Upper lobe of left lung (tissue), 6 donors: Measurements from ENCODE around the gene ACD. TPM values are rescaled to one million over a fixed set of nuclear protein-coding genes. Genes with fewer than 3 reads are reported as not detected.
A peak's percentile ranks its signal among the peaks of the same experiment; 100 is the strongest.

Experiments
- ATAC-seq, 2 donors: fragments of 200-7000 bp; cut with Tn5 transposase; one replicate each; pipeline ENCODE4 v1.9.1; 2022; ENCODE audit warnings: mild to moderate bottlenecking in 2 of 2, moderate library complexity in 2 of 2; ENCODE audit not compliant: low FRiP score in 2 of 2
- DNase-seq, 2 donors: peaks; one replicate each; pipeline ENCODE4 v3.0.0-alpha.2; 2019 to 2020
- H3K27ac ChIP-seq, 4 donors: fragments of 200-600 bp; sonication (generic); one replicate each; pipeline ENCODE4 v1.5.1; 2016 to 2019
- H3K27me3 ChIP-seq, 4 donors: fragments of 200-600 bp; sonication (generic); one replicate each; pipeline ENCODE4 v1.5.1; 2017 to 2019
- H3K36me3 ChIP-seq, 4 donors: fragments of 200-600 bp; sonication (generic); one replicate each; pipeline ENCODE4 v1.5.1; 2016 to 2019
- H3K4me1 ChIP-seq, 4 donors: fragments of 200-600 bp; sonication (generic); one replicate each; pipeline ENCODE4 v1.5.1; 2018 to 2019
- H3K4me3 ChIP-seq, 4 donors: fragments of 200-600 bp; sonication (generic); one replicate each; pipeline ENCODE4 v1.5.1; 2017 to 2019; ENCODE audit warnings: mild to moderate bottlenecking in 2 of 4, moderate library complexity in 1 of 4
- H3K9me3 ChIP-seq, 4 donors: fragments of 200-600 bp; sonication (generic); one replicate each; pipeline ENCODE4 v1.5.1; 2018 to 2019
- CTCF ChIP-seq, 6 experiments: fragments of 450-650 bp in 4 of 6; fragments of 200-600 bp in 2 of 6; sonication (generic) in 2 of 6; IDR thresholded peaks; one replicate each; pipeline ENCODE4 v1.5.1; 2016 to 2019; ENCODE audit warnings: antibody characterized with exemption in 6 of 6
- EP300 ChIP-seq, 4 donors: sonication (generic); formaldehyde crosslinking; IDR thresholded peaks; one replicate each; pipeline ENCODE4 v1.5.1; 2017; ENCODE audit warnings: antibody characterized with exemption in 4 of 4, control low read depth in 2 of 4
- POLR2A ChIP-seq, 4 donors: fragments of 450-650 bp; IDR thresholded peaks; one replicate each; pipeline ENCODE4 v1.5.1; 2016 to 2017; ENCODE audit warnings: antibody characterized with exemption in 4 of 4, mild to moderate bottlenecking in 2 of 4
- POLR2AphosphoS5 ChIP-seq, 2 donors: sonication (generic); formaldehyde crosslinking; IDR thresholded peaks; one replicate each; pipeline ENCODE4 v1.5.1; 2017; ENCODE audit warnings: antibody characterized with exemption in 2 of 2
- WGBS, 2 donors: methylation state at CpG; one replicate each; pipeline ENCODE4 v1.1.5; 2017 to 2018; 5-methylcytosine and 5-hydroxymethylcytosine counted together
- total RNA-seq, 6 donors: library from RNA; depleted of rRNA in 4 of 6; stranded (reverse); fragments of >200 nt in 4 of 6; gene quantifications; one replicate each; pipeline versions ENCODE4 v1.1.0 to v1.2.1, GENCODE V29; 2016 to 2021
- donor health status: DM: no; HTN: no; CAD: no; lungs with moderate emphysema.
- donor health status: DM: no; HTN: yes; CAD: no; lungs with severe emphysema.

The ACD gene
- total RNA-seq, 6 donors from 2014 or later = 15.8 to 25.1 (median 18.8) TPM

- Histone ChIP-seq H3K27ac (no peak overlapping the region), H3K9me3 (no peaks in the 10 kb centered on the region), H3K4me1 (peaks cover 15 to 30% (median 21%) of the 10 kb centered on the region in 4 donors), H3K27me3 (peaks cover 0 to 17% (median 7%) of the 10 kb centered on the region in 4 donors), H3K4me3 (no peak overlapping the region), H3K36me3 (peaks cover 0 to 15% (median 10%) of the 10 kb centered on the region in 4 donors)
- 77 to 86% methylated on average over 4 of the region's 4 CpGs for WGBS, 2 donors
- DNase-seq (no peak), ATAC-seq (no peak)
- TF ChIP-seq POLR2AphosphoS5 (IDR thresholded peaks at IDR 0.05) = no peak
- TF ChIP-seq CTCF (IDR thresholded peaks at IDR 0.05) = no peak
- TF ChIP-seq EP300 (IDR thresholded peaks at IDR 0.05) = no peak
- no peak for TF ChIP-seq POLR2A (IDR thresholded peaks at IDR 0.05)
Measured at GRCh38 chr16:67655363-67655762, 4.7 kb downstream of the ACD start.

- H3K36me3 ChIP-seq = peaks cover 0 to 15% (median 10%) of the 10 kb centered on the region in 4 donors
- H3K9me3 ChIP-seq = no peaks in the 10 kb centered on the region
- TF ChIP-seq CTCF (IDR thresholded peaks at IDR 0.05) = no peak
- TF ChIP-seq POLR2A (IDR thresholded peaks at IDR 0.05) = no peak
- no peak for TF ChIP-seq POLR2AphosphoS5 (IDR thresholded peaks at IDR 0.05)
- TF ChIP-seq EP300 (IDR thresholded peaks at IDR 0.05) = no peak
- DNase-seq (peak in 1 of 2 donors; percentile 74), ATAC-seq (no peak)
- H3K27me3 ChIP-seq = peaks cover 0 to 17% (median 7%) of the 10 kb centered on the region in 4 donors
- no peak overlapping the region for H3K27ac ChIP-seq
- peaks cover 16 to 25% (median 19%) of the 10 kb centered on the region in 4 donors for H3K4me1 ChIP-seq
- no peak overlapping the region for H3K4me3 ChIP-seq
- 61 to 72% methylated on average over 15 to 30 of the region's 30 CpGs for WGBS, 2 donors
Measured at GRCh38 chr16:67654403-67654911, 5.6 kb downstream of the ACD start.

- peaks cover 0 to 15% (median 10%) of the 10 kb centered on the region in 4 donors for H3K36me3 ChIP-seq
- peaks cover 11 to 20% (median 15%) of the 10 kb centered on the region in 4 donors for H3K4me1 ChIP-seq
- no peak for ATAC-seq
- 49% methylated on average over 25 of the region's 25 CpGs; no CpG with 5 or more reads in 1 of the 2 donors for WGBS, 2 donors
- peak overlapping the region in 2 of 4 donors; percentile 38 to 44 for H3K4me3 ChIP-seq
- TF ChIP-seq EP300 (IDR thresholded peaks at IDR 0.05) (no peak), CTCF (IDR thresholded peaks at IDR 0.05) (no peak), POLR2A (IDR thresholded peaks at IDR 0.05) (no peak), POLR2AphosphoS5 (IDR thresholded peaks at IDR 0.05) (no peak)
- peaks cover 0 to 17% (median 7%) of the 10 kb centered on the region in 4 donors for H3K27me3 ChIP-seq
- no peak overlapping the region for H3K27ac ChIP-seq
- H3K9me3 ChIP-seq = no peaks in the 10 kb centered on the region
- DNase-seq = no peak
Measured at GRCh38 chr16:67653789-67654402, 6.2 kb downstream of the ACD start.

- no peak for ATAC-seq
- DNase-seq = peak in 1 of 2 donors; percentile 86
- H3K36me3 ChIP-seq = peaks cover 0 to 15% (median 10%) of the 10 kb centered on the region in 4 donors
- H3K9me3 ChIP-seq = no peaks in the 10 kb centered on the region
- TF ChIP-seq POLR2A (IDR thresholded peaks at IDR 0.05) (no peak), POLR2AphosphoS5 (IDR thresholded peaks at IDR 0.05) (no peak), CTCF (IDR thresholded peaks at IDR 0.05) (peak in 1 of 6 experiments; percentile 59), EP300 (IDR thresholded peaks at IDR 0.05) (no peak)
- peaks cover 0 to 21% (median 9%) of the 10 kb centered on the region in 4 donors for H3K27me3 ChIP-seq
- peak overlapping the region in 3 of 4 donors; percentile 38 to 44 (median 39) for H3K4me3 ChIP-seq
- peaks cover 10 to 15% (median 14%) of the 10 kb centered on the region in 4 donors for H3K4me1 ChIP-seq
- WGBS, 2 donors = 32 to 42% methylated on average over 10 to 52 of the region's 68 CpGs
- no peak overlapping the region for H3K27ac ChIP-seq
Measured at GRCh38 chr16:67653128-67653788, 6.8 kb downstream of the ACD start.
